ENCODE results near the gene RILP.
A peak's percentile ranks its signal among the peaks of the same experiment; 100 is the strongest.

RILP gene

DNA sequence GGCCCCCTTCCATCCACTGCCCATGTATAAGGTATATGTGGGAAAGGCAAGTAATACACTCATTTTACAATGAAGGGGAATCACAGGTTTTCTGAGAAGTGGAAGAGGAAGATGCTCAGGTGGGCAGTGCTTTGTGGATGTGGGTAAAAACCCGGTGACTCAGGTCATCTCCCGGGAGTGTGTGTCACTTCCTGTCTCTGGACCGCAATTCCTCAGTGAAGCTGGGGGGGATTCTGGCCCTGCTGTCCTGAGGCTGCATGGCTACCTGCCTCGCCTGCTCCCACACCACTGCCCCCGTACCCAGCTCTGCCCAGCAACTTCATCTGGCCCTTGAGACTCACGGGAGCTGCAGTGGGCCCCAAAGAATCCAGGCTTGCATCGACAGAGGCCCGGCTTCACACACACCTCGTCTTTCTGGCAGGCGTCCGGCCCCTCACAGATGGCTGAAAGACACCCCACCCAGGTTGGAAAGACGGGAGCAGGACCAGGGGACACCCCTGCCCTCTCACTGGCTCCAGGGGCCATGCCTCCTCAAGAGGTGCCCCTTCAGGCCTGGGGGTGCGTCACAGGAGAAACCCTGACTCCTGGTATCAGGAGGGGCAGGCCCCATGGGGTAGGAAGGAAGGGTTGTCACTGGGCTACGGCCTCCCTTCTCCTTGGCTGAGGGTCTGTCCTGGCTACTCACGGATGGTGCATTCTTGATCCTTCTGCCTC lies 5.0 kb downstream of the RILP start:
- Histone ChIP-seq H3K4me1 (ENCODE audit: control extremely low read depth in 1 of 4, control insufficient read depth in 4 of 4, insufficient read depth in 4 of 4, low read length in 3 of 4) (peaks cover 0 to 58% (median 55%) of the 10 kb centered on the region in 4 experiments), H3K36me3 (ENCODE audit: control insufficient read depth in 4 of 4, insufficient read depth in 4 of 4, low read length in 3 of 4) (peaks cover 0 to 14% (median 5%) of the 10 kb centered on the region in 4 experiments), H3K4me3 (ENCODE audit: control insufficient read depth in 1 of 7, extremely low read depth in 1 of 7, insufficient read depth in 4 of 7, low read depth in 2 of 7, low read length in 6 of 7) (peak overlapping the region; percentile 27 to 91 (median 72)), H3K27ac (ENCODE audit: insufficient read depth in 1 of 2, low read depth in 1 of 2, low read length in 2 of 2, poor library complexity in 1 of 2, severe bottlenecking in 2 of 2) (peak overlapping the region; percentile 61 to 84), H3K9me3 (ENCODE audit: control extremely low read depth in 1 of 5, control insufficient read depth in 4 of 5, insufficient read depth in 2 of 5, low read depth in 1 of 5, low read length in 4 of 5) (no peaks in the 10 kb centered on the region), H3K27me3 (replicated peaks in 2 of 5; ENCODE audit: control insufficient read depth in 4 of 5, insufficient read depth in 5 of 5, low read length in 4 of 5) (no peaks in the 10 kb centered on the region)
- CTCF ChIA-PET = interaction anchor here (0.9 to 5.6 kb wide), 3 partner anchors 16 to 75 kb away, joined by 3 to 58 read pairs (median 4); partner anchors contain the start of gene SLC43A2
- 8% methylated on average over 10 of the region's 15 CpGs for WGBS (ENCODE audit: insufficient coverage)
- POLR2A ChIA-PET = interaction anchor here (1.3 kb wide), 1 partner anchor 15 kb away, joined by 3 read pairs; no protein-coding TSS in a partner anchor
- DNase-seq = peak; percentile 61 to 81 (median 77)

- Histone ChIP-seq H3K27ac (ENCODE audit: insufficient read depth in 1 of 2, low read depth in 1 of 2, low read length in 2 of 2, poor library complexity in 1 of 2, severe bottlenecking in 2 of 2) (no peak overlapping the region), H3K4me1 (ENCODE audit: control extremely low read depth in 1 of 4, control insufficient read depth in 4 of 4, insufficient read depth in 4 of 4, low read length in 3 of 4) (peaks cover 0 to 54% (median 53%) of the 10 kb centered on the region in 4 experiments), H3K9me3 (ENCODE audit: control extremely low read depth in 1 of 5, control insufficient read depth in 4 of 5, insufficient read depth in 2 of 5, low read depth in 1 of 5, low read length in 4 of 5) (no peaks in the 10 kb centered on the region), H3K27me3 (replicated peaks in 2 of 5; ENCODE audit: control insufficient read depth in 4 of 5, insufficient read depth in 5 of 5, low read length in 4 of 5) (no peaks in the 10 kb centered on the region), H3K36me3 (ENCODE audit: control insufficient read depth in 4 of 4, insufficient read depth in 4 of 4, low read length in 3 of 4) (peaks cover 0 to 18% (median 6%) of the 10 kb centered on the region in 4 experiments), H3K4me3 (ENCODE audit: control insufficient read depth in 1 of 7, extremely low read depth in 1 of 7, insufficient read depth in 4 of 7, low read depth in 2 of 7, low read length in 6 of 7) (peak overlapping the region in 6 of 7 experiments; percentile 61 to 91 (median 76))
- no peak for DNase-seq
- CTCF ChIA-PET = interaction anchor here (0.9 to 5.6 kb wide), 4 partner anchors 15 to 75 kb away, joined by 3 to 58 read pairs (median 4); partner anchors contain the start of gene SLC43A2
- POLR2A ChIA-PET = no interaction called here
- WGBS (ENCODE audit: insufficient coverage) = 11% methylated on average over 11 of the region's 13 CpGs
These were observed 5.6 kb downstream of the RILP start for GRCh38 chr17:1643999-1644492.

GRCh38 chr17:1643293-1643998 lies 6.2 kb downstream of the RILP start:
- no peak overlapping the region for H3K27ac ChIP-seq (ENCODE audit: insufficient read depth in 1 of 2, low read depth in 1 of 2, low read length in 2 of 2, poor library complexity in 1 of 2, severe bottlenecking in 2 of 2)
- H3K27me3 ChIP-seq (replicated peaks in 2 of 5; ENCODE audit: control insufficient read depth in 4 of 5, insufficient read depth in 5 of 5, low read length in 4 of 5) = no peaks in the 10 kb centered on the region
- peaks cover 0 to 23% (median 10%) of the 10 kb centered on the region in 4 experiments for H3K36me3 ChIP-seq (ENCODE audit: control insufficient read depth in 4 of 4, insufficient read depth in 4 of 4, low read length in 3 of 4)
- ChIA-PET POLR2A (no interaction called here), CTCF (interaction anchor here (1.0 to 1.9 kb wide), 2 partner anchors 14 to 74 kb away, joined by 3 to 4 read pairs; no protein-coding TSS in a partner anchor)
- peaks cover 0 to 51% (median 50%) of the 10 kb centered on the region in 4 experiments for H3K4me1 ChIP-seq (ENCODE audit: control extremely low read depth in 1 of 4, control insufficient read depth in 4 of 4, insufficient read depth in 4 of 4, low read length in 3 of 4)
- WGBS (ENCODE audit: insufficient coverage) = under 1% methylated on average over 51 of the region's 90 CpGs
- peak; percentile 43 to 71 (median 63) for DNase-seq
- H3K4me3 ChIP-seq (ENCODE audit: control insufficient read depth in 1 of 7, extremely low read depth in 1 of 7, insufficient read depth in 4 of 7, low read depth in 2 of 7, low read length in 6 of 7) = peak overlapping the region; percentile 24 to 91 (median 70)
- no peaks in the 10 kb centered on the region for H3K9me3 ChIP-seq (ENCODE audit: control extremely low read depth in 1 of 5, control insufficient read depth in 4 of 5, insufficient read depth in 2 of 5, low read depth in 1 of 5, low read length in 4 of 5)

GRCh38 chr17:1641065-1641403 lies 8.6 kb downstream of the RILP start:
- no peaks in the 10 kb centered on the region for H3K27me3 ChIP-seq (replicated peaks in 2 of 5; ENCODE audit: control insufficient read depth in 4 of 5, insufficient read depth in 5 of 5, low read length in 4 of 5)
- no peaks in the 10 kb centered on the region for H3K9me3 ChIP-seq (ENCODE audit: control extremely low read depth in 1 of 5, control insufficient read depth in 4 of 5, insufficient read depth in 2 of 5, low read depth in 1 of 5, low read length in 4 of 5)
- DNase-seq = no peak
- CTCF ChIA-PET = interaction anchor here (0.6 to 1.8 kb wide), 5 partner anchors 8 to 1229 kb away, joined by 3 to 6 read pairs (median 5); partner anchors contain the start of genes RILP and SLC43A2
- 98% methylated on average over 8 of the region's 12 CpGs for WGBS (ENCODE audit: insufficient coverage)
- peaks cover 0 to 43% (median 26%) of the 10 kb centered on the region in 4 experiments for H3K36me3 ChIP-seq (ENCODE audit: control insufficient read depth in 4 of 4, insufficient read depth in 4 of 4, low read length in 3 of 4)
- POLR2A ChIA-PET = no interaction called here
- no peak overlapping the region for H3K4me3 ChIP-seq (ENCODE audit: control insufficient read depth in 1 of 7, extremely low read depth in 1 of 7, insufficient read depth in 4 of 7, low read depth in 2 of 7, low read length in 6 of 7)
- H3K27ac ChIP-seq (ENCODE audit: insufficient read depth in 1 of 2, low read depth in 1 of 2, low read length in 2 of 2, poor library complexity in 1 of 2, severe bottlenecking in 2 of 2) = no peak overlapping the region
- H3K4me1 ChIP-seq (ENCODE audit: control extremely low read depth in 1 of 4, control insufficient read depth in 4 of 4, insufficient read depth in 4 of 4, low read length in 3 of 4) = peaks cover 0 to 28% (median 28%) of the 10 kb centered on the region in 4 experiments

DNA sequence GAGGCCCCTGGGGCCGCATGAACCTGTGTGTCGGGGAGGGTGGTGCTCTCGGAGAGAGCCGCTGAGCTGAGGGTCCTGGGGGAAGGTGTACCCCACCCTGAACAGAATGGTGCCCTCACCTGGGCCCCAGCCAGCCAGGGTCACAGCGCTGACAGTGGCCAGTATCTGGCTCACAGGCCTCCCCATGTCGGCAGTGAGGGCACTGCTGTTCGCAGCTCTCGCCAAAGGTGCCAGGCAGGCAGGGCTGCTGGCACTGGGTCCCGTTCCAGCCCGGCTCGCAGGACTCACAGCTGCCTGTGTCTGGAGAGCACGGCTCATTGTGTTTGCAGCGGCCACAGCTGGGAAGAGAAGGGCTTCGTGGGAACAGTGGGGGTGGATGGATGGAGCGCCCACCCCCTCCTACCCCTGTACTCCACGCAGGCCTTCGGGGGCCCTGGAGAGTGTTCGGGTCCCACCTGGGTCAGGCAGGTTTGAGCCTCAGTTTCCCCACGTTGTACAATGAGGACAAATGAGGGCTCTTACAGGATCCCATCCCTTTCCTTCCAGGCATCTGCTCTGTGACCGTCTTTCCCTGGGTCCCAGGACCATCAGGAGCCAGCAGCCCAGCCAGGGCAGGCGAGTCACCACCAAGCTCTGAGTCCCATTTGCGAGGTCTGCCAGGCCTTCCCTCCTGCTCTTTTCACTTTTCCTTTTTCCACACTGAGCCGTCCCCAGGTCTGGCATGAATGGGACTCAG lies 9.2 kb downstream of the RILP start:
- Histone ChIP-seq H3K27me3 (replicated peaks in 2 of 5; ENCODE audit: control insufficient read depth in 4 of 5, insufficient read depth in 5 of 5, low read length in 4 of 5) (no peaks in the 10 kb centered on the region), H3K4me1 (ENCODE audit: control extremely low read depth in 1 of 4, control insufficient read depth in 4 of 4, insufficient read depth in 4 of 4, low read length in 3 of 4) (peaks cover 0 to 23% (median 22%) of the 10 kb centered on the region in 4 experiments), H3K4me3 (ENCODE audit: control insufficient read depth in 1 of 7, extremely low read depth in 1 of 7, insufficient read depth in 4 of 7, low read depth in 2 of 7, low read length in 6 of 7) (no peak overlapping the region), H3K27ac (ENCODE audit: insufficient read depth in 1 of 2, low read depth in 1 of 2, low read length in 2 of 2, poor library complexity in 1 of 2, severe bottlenecking in 2 of 2) (no peak overlapping the region), H3K9me3 (ENCODE audit: control extremely low read depth in 1 of 5, control insufficient read depth in 4 of 5, insufficient read depth in 2 of 5, low read depth in 1 of 5, low read length in 4 of 5) (no peaks in the 10 kb centered on the region), H3K36me3 (ENCODE audit: control insufficient read depth in 4 of 4, insufficient read depth in 4 of 4, low read length in 3 of 4) (peaks cover 0 to 48% (median 31%) of the 10 kb centered on the region in 4 experiments)
- POLR2A ChIA-PET = no interaction called here
- CTCF ChIA-PET = interaction anchor here (0.7 to 1.8 kb wide), 6 partner anchors 8 to 63 kb away, joined by 3 to 6 read pairs (median 4); partner anchors contain the start of genes RILP and SLC43A2
- WGBS (ENCODE audit: insufficient coverage) = 97% methylated on average over 17 of the region's 23 CpGs
- DNase-seq = no peak

GRCh38 chr17:1639549-1640180 lies 10.0 kb downstream of the RILP start:
- DNase-seq = no peak
- ChIA-PET CTCF (interaction anchor here (0.7 to 1.8 kb wide), 4 partner anchors 8 to 63 kb away, joined by 3 to 6 read pairs (median 4); partner anchors contain the start of genes RILP and SLC43A2), POLR2A (no interaction called here)
- Histone ChIP-seq H3K27ac (ENCODE audit: insufficient read depth in 1 of 2, low read depth in 1 of 2, low read length in 2 of 2, poor library complexity in 1 of 2, severe bottlenecking in 2 of 2) (no peak overlapping the region), H3K36me3 (ENCODE audit: control insufficient read depth in 4 of 4, insufficient read depth in 4 of 4, low read length in 3 of 4) (peaks cover 0 to 56% (median 39%) of the 10 kb centered on the region in 4 experiments), H3K4me1 (ENCODE audit: control extremely low read depth in 1 of 4, control insufficient read depth in 4 of 4, insufficient read depth in 4 of 4, low read length in 3 of 4) (peaks cover 0 to 14% (median 14%) of the 10 kb centered on the region in 4 experiments), H3K9me3 (ENCODE audit: control extremely low read depth in 1 of 5, control insufficient read depth in 4 of 5, insufficient read depth in 2 of 5, low read depth in 1 of 5, low read length in 4 of 5) (no peaks in the 10 kb centered on the region), H3K4me3 (ENCODE audit: control insufficient read depth in 1 of 7, extremely low read depth in 1 of 7, insufficient read depth in 4 of 7, low read depth in 2 of 7, low read length in 6 of 7) (no peak overlapping the region), H3K27me3 (replicated peaks in 2 of 5; ENCODE audit: control insufficient read depth in 4 of 5, insufficient read depth in 5 of 5, low read length in 4 of 5) (no peaks in the 10 kb centered on the region)
- WGBS (ENCODE audit: insufficient coverage) = 96% methylated on average over 11 of the region's 11 CpGs

Measured in common myeloid progenitor, CD34-positive (primary cell).